Nephron progenitor cell (in vitro differentiated cells): ENCODE data around the gene RPTOR.
A peak's percentile ranks its signal among the peaks of the same experiment; 100 is the strongest.

ENCODE experiments used
- DNase-seq: peaks from one replicate; pipeline ENCODE4 v3.0.0; 2021
- H3K27ac Mint-ChIP-seq: 2 replicates; pipeline ENCODE4 v1.8.0; 2021; ENCODE audit warnings: mild to moderate bottlenecking, moderate library complexity, mixed read lengths
- H3K27me3 Mint-ChIP-seq: 2 replicates; pipeline ENCODE4 v1.8.0; 2021; ENCODE audit warnings: mild to moderate bottlenecking, low read depth, mixed read lengths; ENCODE audit not compliant: poor library complexity
- H3K36me3 Mint-ChIP-seq: 2 replicates; pipeline ENCODE4 v1.8.0; 2021; ENCODE audit warnings: low read depth, mixed read lengths
- H3K4me1 Mint-ChIP-seq: 2 replicates; pipeline ENCODE4 v1.8.0; 2021; ENCODE audit warnings: mixed read lengths
- H3K4me3 Mint-ChIP-seq: 2 replicates; pipeline ENCODE4 v1.8.0; 2021; ENCODE audit warnings: mild to moderate bottlenecking, moderate library complexity, mixed read lengths
- H3K9me3 Mint-ChIP-seq: 2 replicates; pipeline ENCODE4 v1.8.0; 2021; ENCODE audit warnings: mild to moderate bottlenecking, moderate library complexity, mixed read lengths
- CTCF ChIP-seq: fragments of 200-600 bp; sonication (generic); IDR thresholded peaks from 2 replicates; pipeline ENCODE4 v1.5.0; 2021; ENCODE audit warnings: antibody characterized with exemption

Gene RPTOR

DNA sequence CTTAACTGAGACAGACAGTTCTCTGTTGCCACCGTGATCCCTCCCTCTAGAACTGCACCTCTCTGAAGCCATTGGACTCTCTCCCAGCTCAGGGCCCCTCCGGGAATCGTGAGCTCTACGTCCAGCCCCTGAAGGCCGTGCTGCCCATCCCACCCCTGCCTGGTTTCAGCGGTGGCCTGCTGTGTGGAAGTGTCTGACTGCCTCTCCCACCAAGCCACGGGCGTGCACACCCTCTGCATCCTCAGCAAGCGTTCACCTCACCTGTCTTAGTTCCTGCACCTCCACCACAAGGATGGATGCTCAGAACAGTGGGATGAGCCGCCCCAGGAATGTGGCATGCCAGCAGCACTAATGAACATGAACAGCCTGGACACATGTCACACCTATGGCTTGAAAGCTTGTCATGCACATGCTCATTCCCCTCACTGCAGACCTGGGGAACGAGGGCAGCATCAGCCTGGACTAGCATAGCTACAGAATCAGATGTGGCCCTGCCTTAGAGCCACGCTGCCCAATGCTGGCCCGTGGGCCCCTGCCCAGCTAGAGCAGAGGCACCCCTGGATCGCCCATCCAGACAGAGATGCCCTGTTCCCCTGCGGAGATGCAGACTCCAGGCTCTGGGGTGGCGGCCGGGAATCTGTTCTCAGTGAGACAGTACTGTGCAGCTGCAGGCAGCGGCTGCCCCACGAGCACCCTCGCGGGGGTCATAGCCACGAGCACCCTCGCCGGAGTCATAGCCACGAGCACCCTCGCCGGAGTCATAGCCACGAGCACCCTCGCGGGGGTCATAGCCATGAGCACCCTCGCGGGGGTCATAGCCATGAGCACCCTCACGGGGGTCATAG, 373.3 kb downstream of the RPTOR start:
- no peak for DNase-seq
- Mint-ChIP-seq H3K4me1 (peaks cover 11% of the 10 kb centered on the region), H3K4me3 (no peak overlapping the region), H3K27ac (no peak overlapping the region), H3K9me3 (peaks cover 4% of the 10 kb centered on the region), H3K27me3 (no peaks in the 10 kb centered on the region), H3K36me3 (peaks cover 31% of the 10 kb centered on the region)
- no peak for TF ChIP-seq CTCF

DNA sequence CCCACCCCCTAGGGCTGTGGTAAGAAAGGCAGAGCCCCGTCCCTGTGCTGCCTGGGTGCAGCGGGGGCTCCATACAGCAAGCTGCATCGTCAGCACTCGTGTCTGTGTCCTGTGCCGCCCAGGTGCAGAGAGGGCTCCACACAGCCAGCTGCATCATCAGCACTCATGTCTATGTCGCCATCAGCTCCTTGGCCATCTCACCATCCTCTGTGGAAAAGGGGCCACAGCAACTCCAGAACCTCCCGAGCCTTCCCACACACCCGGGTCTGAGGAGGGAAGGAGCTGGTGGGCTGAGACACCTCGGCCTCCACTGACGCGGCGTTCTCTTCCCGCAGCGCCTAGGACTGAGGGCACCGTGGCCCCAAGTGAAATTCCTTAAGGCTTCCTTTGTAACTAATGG, 374.1 kb downstream of the RPTOR start:
- Mint-ChIP-seq H3K4me3 (no peak overlapping the region), H3K36me3 (peaks cover 25% of the 10 kb centered on the region), H3K27ac (no peak overlapping the region), H3K4me1 (peaks cover 11% of the 10 kb centered on the region), H3K9me3 (peaks cover 3% of the 10 kb centered on the region), H3K27me3 (no peaks in the 10 kb centered on the region)
- TF ChIP-seq CTCF: no peak
- DNase-seq: no peak

DNA sequence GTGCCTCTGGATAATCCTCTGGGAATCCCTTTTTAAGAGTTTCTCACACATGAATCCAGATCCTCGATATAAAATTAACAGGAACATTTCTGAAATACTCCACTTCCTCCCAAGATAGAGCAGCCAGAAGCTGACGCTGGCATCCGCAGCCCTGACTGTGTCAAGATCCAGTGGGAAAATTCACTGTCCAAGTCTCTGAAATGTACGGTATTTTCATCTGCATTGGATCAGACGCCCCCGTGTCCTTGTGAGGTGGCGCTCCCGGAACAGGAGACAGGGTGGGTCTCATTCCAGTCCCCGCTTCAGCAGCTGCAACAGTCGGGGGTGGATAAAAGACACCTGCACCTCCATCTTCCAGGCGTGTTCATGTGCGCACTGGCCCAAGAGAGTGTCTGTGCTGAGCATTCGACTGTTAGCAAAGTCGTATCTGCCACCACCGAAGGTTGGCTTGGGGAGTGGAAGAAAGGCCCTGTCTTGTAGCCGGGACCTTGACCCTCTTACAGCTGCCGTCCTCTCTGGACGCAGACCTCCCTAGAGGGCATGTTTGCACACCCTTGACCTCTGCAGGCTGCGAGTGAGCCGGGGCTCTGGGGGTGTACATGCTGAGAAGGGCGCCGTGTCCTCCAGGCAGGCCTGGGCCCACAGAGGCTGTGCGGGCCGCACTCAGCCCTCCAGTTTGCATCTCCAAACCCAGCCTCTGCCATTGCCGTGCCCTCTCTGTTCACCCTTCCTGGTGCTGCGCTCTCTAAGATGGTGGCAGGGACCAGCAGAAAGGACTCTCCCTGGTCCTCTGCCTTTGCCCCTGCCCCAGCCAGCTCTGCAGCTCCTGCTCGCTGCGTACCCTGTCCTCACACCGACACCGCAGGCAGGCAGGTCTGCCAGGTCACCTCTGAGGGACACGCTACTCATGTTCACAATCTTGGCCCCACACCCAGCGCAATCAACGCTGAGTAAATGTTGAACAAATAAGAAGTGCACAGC, 375.0 kb downstream of the RPTOR start:
- Mint-ChIP-seq H3K4me3 (no peak overlapping the region), H3K36me3 (peaks cover 28% of the 10 kb centered on the region), H3K27me3 (no peaks in the 10 kb centered on the region), H3K27ac (peak overlapping the region; percentile 93), H3K4me1 (peaks cover 11% of the 10 kb centered on the region), H3K9me3 (no peaks in the 10 kb centered on the region)
- TF ChIP-seq CTCF: no peak
- DNase-seq: no peak

DNA sequence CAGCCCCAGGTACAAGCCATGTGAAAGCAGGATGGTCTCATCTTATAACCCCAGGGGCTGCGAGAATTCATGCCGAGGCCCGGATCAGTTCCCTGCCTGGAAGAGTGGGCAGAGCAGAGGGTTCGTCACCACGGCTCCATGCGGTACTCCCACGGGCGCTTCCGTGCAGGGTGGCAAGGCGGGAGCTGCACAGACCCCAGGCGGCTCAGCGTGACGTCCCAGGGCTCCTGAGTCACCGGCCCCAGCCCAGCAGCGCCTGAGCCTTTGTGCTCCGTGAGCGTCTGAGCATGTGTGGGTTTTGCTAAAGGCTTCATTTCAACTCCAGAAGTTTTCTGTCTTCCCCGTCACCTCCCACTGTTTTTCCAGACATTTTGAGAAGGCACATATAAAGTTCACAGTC, 375.8 kb downstream of the RPTOR start:
- H3K27ac Mint-ChIP-seq: peak overlapping the region; percentile 93
- no peak for DNase-seq
- H3K27me3 Mint-ChIP-seq: no peaks in the 10 kb centered on the region
- TF ChIP-seq CTCF: no peak
- H3K9me3 Mint-ChIP-seq: no peaks in the 10 kb centered on the region
- H3K4me3 Mint-ChIP-seq: no peak overlapping the region
- peaks cover 24% of the 10 kb centered on the region for H3K36me3 Mint-ChIP-seq
- peaks cover 11% of the 10 kb centered on the region for H3K4me1 Mint-ChIP-seq

DNA sequence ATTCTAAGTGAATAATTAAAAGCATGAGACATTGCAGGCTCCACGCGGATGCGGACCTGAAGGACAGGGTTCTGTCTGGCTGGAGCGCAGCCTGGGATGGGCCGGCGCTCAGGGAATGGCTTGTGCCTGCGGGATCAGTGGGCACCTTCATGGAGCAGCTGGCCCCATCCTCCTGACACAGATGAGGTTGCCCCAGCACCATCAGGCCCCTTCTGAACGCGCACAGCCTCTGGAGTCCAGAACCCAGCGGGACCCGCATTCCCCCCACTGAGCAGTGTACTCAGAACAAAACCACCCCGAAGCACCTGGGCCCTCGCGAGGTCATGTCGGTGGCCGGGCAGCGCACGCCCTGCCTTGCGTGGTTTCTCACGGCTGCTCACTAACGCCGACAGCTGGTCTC, 376.5 kb downstream of the RPTOR start:
- no peak for TF ChIP-seq CTCF
- Mint-ChIP-seq H3K4me1 (peaks cover 11% of the 10 kb centered on the region), H3K4me3 (no peak overlapping the region), H3K36me3 (peaks cover 22% of the 10 kb centered on the region), H3K27ac (no peak overlapping the region), H3K9me3 (no peaks in the 10 kb centered on the region), H3K27me3 (no peaks in the 10 kb centered on the region)
- no peak for DNase-seq
